ENCODE data around the gene RANBP3.
"Not testable (repeated sequence)": the region's sequence is repeated elsewhere in the genome, so short reads cannot be mapped to it uniquely, and the experiment has no call there.

Gene RANBP3

GRCh38 chr19:5961969-5962945, 15.7 kb downstream of the RANBP3 start:
- H3K27ac ChIP-seq (ENCODE audit: poor library complexity, severe bottlenecking) = no peak overlapping the region
- DNase-seq (ENCODE audit: low spot score) (no peak), ATAC-seq (ENCODE audit: low read depth) (peak; percentile 42; the same call in 2 of the 3 replicates)
- peaks cover 13% of the 10 kb centered on the region; the same call in 1 of the 2 replicates for H3K36me3 ChIP-seq (ENCODE audit: low read depth)
- no peak for TF ChIP-seq CTCF (IDR thresholded peaks at IDR 0.05; ENCODE audit: poor library complexity, severe bottlenecking)
- H3K27me3 ChIP-seq (ENCODE audit: insufficient read depth, poor library complexity, severe bottlenecking) = no peaks in the 10 kb centered on the region
- no peaks in the 10 kb centered on the region for H3K9me3 ChIP-seq (ENCODE audit: severe bottlenecking)
- peaks cover 7% of the 10 kb centered on the region for H3K4me1 ChIP-seq (ENCODE audit: insufficient read depth, poor library complexity, severe bottlenecking)
- H3K4me3 ChIP-seq (ENCODE audit: severe bottlenecking) = no peak overlapping the region

GRCh38 chr19:5961641-5961968, 16.3 kb downstream of the RANBP3 start:
- H3K4me1 ChIP-seq (ENCODE audit: insufficient read depth, poor library complexity, severe bottlenecking) = not testable (repeated sequence)
- H3K36me3 ChIP-seq (ENCODE audit: low read depth) = peaks cover 11% of the 10 kb centered on the region; the same call in 1 of the 2 replicates

GRCh38 chr19:5960005-5961001, 17.6 kb downstream of the RANBP3 start:
- H3K4me1 ChIP-seq (ENCODE audit: insufficient read depth, poor library complexity, severe bottlenecking) = peaks cover 7% of the 10 kb centered on the region
- no peak overlapping the region for H3K27ac ChIP-seq (ENCODE audit: poor library complexity, severe bottlenecking)
- H3K9me3 ChIP-seq (ENCODE audit: severe bottlenecking) = no peaks in the 10 kb centered on the region
- TF ChIP-seq CTCF (IDR thresholded peaks at IDR 0.05; ENCODE audit: poor library complexity, severe bottlenecking) = no peak
- DNase-seq (ENCODE audit: low spot score) (no peak), ATAC-seq (ENCODE audit: low read depth) (no peak)
- H3K4me3 ChIP-seq (ENCODE audit: severe bottlenecking) = no peak overlapping the region
- H3K36me3 ChIP-seq (ENCODE audit: low read depth) = peaks cover 4% of the 10 kb centered on the region; the same call in 1 of the 2 replicates
- no peaks in the 10 kb centered on the region for H3K27me3 ChIP-seq (ENCODE audit: insufficient read depth, poor library complexity, severe bottlenecking)

More at GRCh38 chr19:5961641-5961968, 16.3 kb downstream of the RANBP3 start:
- not testable (repeated sequence) for H3K27ac ChIP-seq (ENCODE audit: poor library complexity, severe bottlenecking); H3K9me3 ChIP-seq (ENCODE audit: severe bottlenecking); H3K27me3 ChIP-seq (ENCODE audit: insufficient read depth, poor library complexity, severe bottlenecking); DNase-seq (ENCODE audit: low spot score); H3K4me3 ChIP-seq (ENCODE audit: severe bottlenecking); ATAC-seq (ENCODE audit: low read depth)

DNA sequence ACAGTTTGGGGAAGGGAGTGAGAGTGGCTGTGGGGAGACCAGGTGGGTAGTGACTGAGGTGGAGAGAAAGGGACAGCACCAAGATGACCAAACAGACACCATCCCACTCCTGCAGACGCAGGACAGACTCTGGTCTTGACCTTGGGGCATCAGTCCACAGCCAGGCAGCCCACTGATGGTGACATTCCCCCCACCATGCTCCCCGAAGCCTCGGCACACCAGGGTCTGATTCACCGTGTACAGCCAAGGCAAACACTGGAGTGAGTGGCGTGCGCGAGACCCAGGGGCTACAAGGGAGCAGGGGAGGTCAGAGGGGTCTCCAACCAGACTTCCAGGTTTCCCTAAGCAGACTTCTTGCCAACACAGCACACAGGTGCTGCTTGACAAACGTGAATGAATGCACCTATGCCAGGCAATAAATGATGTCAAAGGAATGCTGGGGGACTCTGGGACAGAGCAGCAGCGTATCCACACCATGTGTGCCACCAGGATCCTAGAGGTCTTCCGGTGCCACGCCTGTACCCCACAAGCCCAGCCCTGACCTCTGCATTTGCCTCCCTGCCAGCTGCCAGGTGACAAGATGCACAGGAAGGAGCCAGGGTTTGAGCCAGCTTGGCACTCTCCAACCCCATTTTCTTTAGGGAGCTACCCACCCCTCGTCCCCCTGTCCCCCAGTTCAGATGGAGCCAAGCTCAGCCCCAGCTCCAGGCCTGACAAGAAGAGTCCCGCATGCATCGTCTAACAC, 18.5 kb downstream of the RANBP3 start:
- peaks cover 7% of the 10 kb centered on the region for H3K4me1 ChIP-seq (ENCODE audit: insufficient read depth, poor library complexity, severe bottlenecking)
- no peak for TF ChIP-seq CTCF (IDR thresholded peaks at IDR 0.05; ENCODE audit: poor library complexity, severe bottlenecking)
- no peaks in the 10 kb centered on the region for H3K27me3 ChIP-seq (ENCODE audit: insufficient read depth, poor library complexity, severe bottlenecking)
- no peaks in the 10 kb centered on the region for H3K9me3 ChIP-seq (ENCODE audit: severe bottlenecking)
- ATAC-seq (ENCODE audit: low read depth) = no peak
- DNase-seq (ENCODE audit: low spot score) = no peak
- H3K36me3 ChIP-seq (ENCODE audit: low read depth) = no peaks in the 10 kb centered on the region
- H3K4me3 ChIP-seq (ENCODE audit: severe bottlenecking) = no peak overlapping the region
- no peak overlapping the region for H3K27ac ChIP-seq (ENCODE audit: poor library complexity, severe bottlenecking)

DNA sequence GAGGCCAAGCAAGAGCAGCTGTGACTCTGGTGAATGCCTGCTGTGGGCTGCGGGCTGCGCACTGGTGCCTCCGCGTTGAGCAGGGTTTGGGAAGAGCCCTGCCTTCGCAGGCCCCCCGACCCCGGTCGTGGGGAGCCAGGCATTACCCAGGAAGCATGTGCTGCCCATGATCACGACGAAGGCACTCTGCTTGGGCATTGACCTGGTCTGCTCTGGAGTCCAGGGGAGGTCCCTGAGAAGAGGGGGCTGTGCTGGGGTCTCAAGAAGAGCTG, 19.2 kb downstream of the RANBP3 start:
- no peaks in the 10 kb centered on the region for H3K36me3 ChIP-seq (ENCODE audit: low read depth)
- H3K27ac ChIP-seq (ENCODE audit: poor library complexity, severe bottlenecking) = no peak overlapping the region
- no peaks in the 10 kb centered on the region for H3K9me3 ChIP-seq (ENCODE audit: severe bottlenecking)
- DNase-seq (ENCODE audit: low spot score) (no peak), ATAC-seq (ENCODE audit: low read depth) (no peak)
- no peaks in the 10 kb centered on the region for H3K27me3 ChIP-seq (ENCODE audit: insufficient read depth, poor library complexity, severe bottlenecking)
- H3K4me1 ChIP-seq (ENCODE audit: insufficient read depth, poor library complexity, severe bottlenecking) = peaks cover 11% of the 10 kb centered on the region
- TF ChIP-seq CTCF (IDR thresholded peaks at IDR 0.05; ENCODE audit: poor library complexity, severe bottlenecking) = no peak
- no peak overlapping the region for H3K4me3 ChIP-seq (ENCODE audit: severe bottlenecking)

Data from RWPE2 (cell line).